Colonic mucosa (tissue), 4 donors: ENCODE measurements around the gene RPL27. TPM values are rescaled to one million over a fixed set of nuclear protein-coding genes. Genes with fewer than 3 reads are reported as not detected.

Experiments used
- DNase-seq: peaks from one replicate; pipeline ENCODE4 v3.0.0-alpha.2; 2020
- H3K27ac ChIP-seq: fragments of 200-600 bp; one replicate; pipeline ENCODE4 v1.8.0; 2021
- H3K27me3 ChIP-seq: fragments of 200-600 bp; one replicate; pipeline ENCODE4 v1.8.0; 2021
- H3K36me3 ChIP-seq: fragments of 200-600 bp; one replicate; pipeline ENCODE4 v1.8.0; 2021
- H3K4me1 ChIP-seq: fragments of 200-600 bp; one replicate; pipeline ENCODE4 v1.8.0; 2021; ENCODE audit warnings: mild to moderate bottlenecking
- H3K4me3 ChIP-seq: fragments of 200-600 bp; one replicate; pipeline ENCODE4 v1.8.0; 2021
- H3K9ac ChIP-seq, 2 donors: one replicate each; pipeline ENCODE4 v1.7.0; 2013; ENCODE audit warnings: control low read depth in 2 of 2, low read depth in 2 of 2, low read length in 2 of 2
- H3K9me3 ChIP-seq: fragments of 200-600 bp; one replicate; pipeline ENCODE4 v1.8.0; 2021
- intact Hi-C: fragments of 100-400 bp; cut with DNase I; formaldehyde crosslinking; loops from one replicate; pipeline ENCODE4 v1.14.1; 2022
- total RNA-seq, 2 donors: library from RNA; stranded (reverse); fragmentation: NEBNext Ultra II Directional in 1 of 2; extraction: Animal tissue kit (Norgen Biotek cat#: 25700) in 1 of 2; gene quantifications; one replicate each; pipeline ENCODE4 v1.2.1, GENCODE V29; 2021
- TF ChIP-seq, protein P1 (sequence below): fragments of 200-600 bp; IDR thresholded peaks from one replicate; pipeline ENCODE4 v1.8.0; 2022; ENCODE audit warnings: antibody characterized with exemption, mild to moderate bottlenecking
- donor health status: healthy.
- donor health status: DM: no; HTN: no; CAD: no.
- donor health status: DM: no; HTN: no; CAD: no.

The RPL27 gene
- total RNA-seq, 2 donors from 2014 or later, result 707 to 851 TPM

DNA sequence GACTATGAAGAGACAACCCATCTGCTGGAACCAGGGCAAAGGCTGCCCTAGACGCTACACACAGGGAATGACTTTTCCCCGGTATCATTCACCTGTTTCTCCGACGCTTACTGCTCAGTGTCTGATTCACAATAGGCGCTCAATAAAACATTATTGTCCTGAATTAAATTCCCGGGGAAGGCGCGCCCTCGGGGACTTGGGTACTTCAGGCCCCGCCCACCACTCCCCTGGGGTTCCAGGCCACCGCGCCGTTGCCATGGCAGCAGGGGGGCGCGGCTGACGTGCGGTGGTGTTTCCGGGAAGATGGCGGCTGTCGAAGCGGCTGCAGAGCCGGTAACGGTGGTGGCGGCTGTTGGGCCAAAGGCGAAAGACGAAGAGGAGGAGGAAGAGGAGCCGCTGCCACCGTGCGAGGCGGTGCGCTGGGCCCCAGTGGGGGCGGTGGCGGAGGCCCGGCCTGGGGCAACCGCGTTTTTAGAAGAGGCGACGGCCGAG, 17.9 kb upstream of the RPL27 start, which contains the start of gene RUNDC1:
Gene RUNDC1 (plus strand): TSS at position 292 of the 492 bp plus-strand sequence. CDS start 12 bp downstream, at position 304.
- H3K4me3 ChIP-seq, result peak within 1 kb of the TSS; percentile 96
- H3K27ac ChIP-seq, result peak within 1 kb of the TSS; percentile 97
- no peaks in the 10 kb centered on the region for H3K36me3 ChIP-seq
- DNase-seq, result peak; percentile 97
- no peaks in the 10 kb centered on the region for H3K9me3 ChIP-seq
- TF ChIP-seq, protein P1, sequence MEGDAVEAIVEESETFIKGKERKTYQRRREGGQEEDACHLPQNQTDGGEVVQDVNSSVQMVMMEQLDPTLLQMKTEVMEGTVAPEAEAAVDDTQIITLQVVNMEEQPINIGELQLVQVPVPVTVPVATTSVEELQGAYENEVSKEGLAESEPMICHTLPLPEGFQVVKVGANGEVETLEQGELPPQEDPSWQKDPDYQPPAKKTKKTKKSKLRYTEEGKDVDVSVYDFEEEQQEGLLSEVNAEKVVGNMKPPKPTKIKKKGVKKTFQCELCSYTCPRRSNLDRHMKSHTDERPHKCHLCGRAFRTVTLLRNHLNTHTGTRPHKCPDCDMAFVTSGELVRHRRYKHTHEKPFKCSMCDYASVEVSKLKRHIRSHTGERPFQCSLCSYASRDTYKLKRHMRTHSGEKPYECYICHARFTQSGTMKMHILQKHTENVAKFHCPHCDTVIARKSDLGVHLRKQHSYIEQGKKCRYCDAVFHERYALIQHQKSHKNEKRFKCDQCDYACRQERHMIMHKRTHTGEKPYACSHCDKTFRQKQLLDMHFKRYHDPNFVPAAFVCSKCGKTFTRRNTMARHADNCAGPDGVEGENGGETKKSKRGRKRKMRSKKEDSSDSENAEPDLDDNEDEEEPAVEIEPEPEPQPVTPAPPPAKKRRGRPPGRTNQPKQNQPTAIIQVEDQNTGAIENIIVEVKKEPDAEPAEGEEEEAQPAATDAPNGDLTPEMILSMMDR, result no peak
- peaks cover 19% of the 10 kb centered on the region for H3K4me1 ChIP-seq
- H3K27me3 ChIP-seq, result no peaks in the 10 kb centered on the region
- intact Hi-C loops, result no loop called here
- peak within 1 kb of the TSS; percentile 86 to 88 for H3K9ac ChIP-seq

GRCh38 chr17:42980766-42981397, 17.3 kb upstream of the RPL27 start:
- TF ChIP-seq, protein P1, result no peak
- peak overlapping the region; percentile 86 to 88 for H3K9ac ChIP-seq
- H3K9me3 ChIP-seq, result no peaks in the 10 kb centered on the region
- intact Hi-C loops, result no loop called here
- H3K27ac ChIP-seq, result peak overlapping the region; percentile 97
- H3K36me3 ChIP-seq, result no peaks in the 10 kb centered on the region
- peak; percentile 75 for DNase-seq
- H3K4me3 ChIP-seq, result peak overlapping the region; percentile 96
- no peaks in the 10 kb centered on the region for H3K27me3 ChIP-seq
- H3K4me1 ChIP-seq, result peaks cover 19% of the 10 kb centered on the region

DNA sequence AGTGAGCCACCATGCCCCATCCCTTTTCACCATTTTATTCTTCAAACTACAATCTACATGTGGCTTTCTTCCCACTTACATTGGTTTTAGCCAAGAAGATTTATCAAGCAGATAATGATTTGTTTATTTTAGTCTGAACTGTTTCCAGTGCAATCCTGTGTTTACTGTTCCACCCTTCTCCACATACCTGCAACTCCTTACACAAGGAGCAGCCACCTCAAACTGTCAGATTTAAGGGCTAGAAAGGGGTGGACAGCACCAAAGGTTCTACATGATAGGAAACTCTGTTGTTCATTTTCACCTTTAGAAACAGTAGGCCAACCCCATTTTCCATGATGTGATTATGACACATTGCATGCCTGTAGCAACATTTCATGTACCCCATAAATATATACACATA, 16.0 kb upstream of the RPL27 start:
- Histone ChIP-seq H3K9me3 (no peaks in the 10 kb centered on the region), H3K4me1 (peaks cover 19% of the 10 kb centered on the region), H3K27me3 (no peaks in the 10 kb centered on the region), H3K9ac (peak overlapping the region in 1 of 2 donors; percentile 88), H3K36me3 (peaks cover 2% of the 10 kb centered on the region), H3K4me3 (no peak overlapping the region), H3K27ac (no peak overlapping the region)
- TF ChIP-seq, protein P1, result no peak
- DNase-seq, result no peak
- intact Hi-C loops, result no loop called here

GRCh38 chr17:42985225-42985624, 13.0 kb upstream of the RPL27 start:
- Histone ChIP-seq H3K9me3 (no peaks in the 10 kb centered on the region), H3K36me3 (peaks cover 25% of the 10 kb centered on the region), H3K27me3 (no peaks in the 10 kb centered on the region), H3K4me1 (peaks cover 9% of the 10 kb centered on the region), H3K27ac (no peak overlapping the region), H3K9ac (no peak overlapping the region), H3K4me3 (no peak overlapping the region)
- TF ChIP-seq, protein P1, result no peak
- intact Hi-C loops, result no loop called here
- DNase-seq, result no peak

DNA sequence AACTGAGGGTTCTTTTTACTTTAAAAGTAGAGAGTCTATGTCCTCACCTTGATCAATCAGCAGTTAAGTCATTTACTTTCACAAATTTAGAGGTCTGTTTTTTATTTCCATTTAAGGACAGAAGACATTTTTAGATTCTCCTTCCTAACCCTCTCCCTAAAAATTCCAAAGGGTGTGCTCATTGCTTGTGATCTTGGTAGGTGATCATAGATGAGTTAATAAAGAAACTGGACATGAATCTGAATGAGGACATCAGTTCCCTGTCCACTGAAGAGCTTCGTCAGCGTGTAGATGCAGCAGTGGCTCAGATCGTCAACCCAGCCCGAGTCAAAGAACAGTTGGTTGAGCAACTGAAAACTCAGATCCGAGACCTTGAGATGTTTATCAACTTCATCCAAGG, 9.1 kb upstream of the RPL27 start:
- Histone ChIP-seq H3K4me1 (no peaks in the 10 kb centered on the region), H3K27me3 (no peaks in the 10 kb centered on the region), H3K4me3 (no peak overlapping the region), H3K9ac (no peak overlapping the region), H3K27ac (no peak overlapping the region), H3K36me3 (peaks cover 40% of the 10 kb centered on the region), H3K9me3 (no peaks in the 10 kb centered on the region)
- TF ChIP-seq, protein P1, result no peak
- no peak for DNase-seq
- intact Hi-C loops, result no loop called here
